DMS53 (cell line): ENCODE results near the gene IFNLR1.
"Not testable (repeated sequence)": the region's sequence is repeated elsewhere in the genome, so short reads cannot be mapped to it uniquely, and the experiment has no call there.

Experiments used
- DNase-seq: peaks from one replicate; lab custom pipeline; 2025; lab: John Stamatoyannopoulos, UW

The IFNLR1 gene

DNA sequence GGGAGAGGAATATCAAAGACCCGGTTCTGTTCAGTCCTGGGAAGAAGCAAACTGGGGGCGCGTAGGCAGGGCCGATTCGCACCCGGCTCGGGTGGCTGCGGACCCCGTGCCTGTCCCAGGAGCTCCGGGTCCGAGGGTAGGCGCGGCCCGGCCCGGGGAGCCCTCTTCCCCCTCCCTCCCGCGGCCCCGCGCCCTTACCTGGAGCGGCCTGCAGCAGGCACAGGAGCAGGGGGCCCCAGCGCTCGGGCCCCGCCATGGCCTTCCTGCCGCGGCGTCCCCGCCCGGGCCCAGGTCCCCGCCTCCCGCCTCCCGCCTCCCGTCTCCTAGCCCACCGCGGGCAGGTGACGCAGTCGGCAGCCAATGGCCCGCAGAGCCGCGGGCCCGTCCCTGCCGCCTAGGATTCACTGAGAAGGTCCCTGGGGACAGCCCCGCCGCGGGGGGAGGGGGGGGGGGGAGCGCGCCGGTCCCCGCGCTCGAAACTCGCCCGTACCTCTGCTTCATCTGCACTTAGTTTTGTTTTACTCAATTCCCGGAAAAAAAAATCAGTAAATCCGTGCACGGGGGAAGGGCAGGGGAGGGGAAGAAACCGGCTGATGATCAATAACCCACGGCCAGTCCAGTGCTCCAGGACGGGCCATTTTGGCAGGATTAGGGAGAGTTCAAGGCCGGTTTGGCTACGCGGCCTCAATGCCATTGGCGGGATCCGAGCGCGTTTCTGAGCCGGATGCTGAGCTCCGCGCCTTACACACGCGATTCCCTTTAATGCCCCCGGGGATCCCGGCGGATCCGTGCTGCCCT, at the start of gene IFNLR1:
TSS of gene IFNLR1 (minus strand) at position 297 of the 798 bp plus-strand sequence. CDS start at position 256, 41 bp downstream.
- peak; percentile 88 for DNase-seq

DNA sequence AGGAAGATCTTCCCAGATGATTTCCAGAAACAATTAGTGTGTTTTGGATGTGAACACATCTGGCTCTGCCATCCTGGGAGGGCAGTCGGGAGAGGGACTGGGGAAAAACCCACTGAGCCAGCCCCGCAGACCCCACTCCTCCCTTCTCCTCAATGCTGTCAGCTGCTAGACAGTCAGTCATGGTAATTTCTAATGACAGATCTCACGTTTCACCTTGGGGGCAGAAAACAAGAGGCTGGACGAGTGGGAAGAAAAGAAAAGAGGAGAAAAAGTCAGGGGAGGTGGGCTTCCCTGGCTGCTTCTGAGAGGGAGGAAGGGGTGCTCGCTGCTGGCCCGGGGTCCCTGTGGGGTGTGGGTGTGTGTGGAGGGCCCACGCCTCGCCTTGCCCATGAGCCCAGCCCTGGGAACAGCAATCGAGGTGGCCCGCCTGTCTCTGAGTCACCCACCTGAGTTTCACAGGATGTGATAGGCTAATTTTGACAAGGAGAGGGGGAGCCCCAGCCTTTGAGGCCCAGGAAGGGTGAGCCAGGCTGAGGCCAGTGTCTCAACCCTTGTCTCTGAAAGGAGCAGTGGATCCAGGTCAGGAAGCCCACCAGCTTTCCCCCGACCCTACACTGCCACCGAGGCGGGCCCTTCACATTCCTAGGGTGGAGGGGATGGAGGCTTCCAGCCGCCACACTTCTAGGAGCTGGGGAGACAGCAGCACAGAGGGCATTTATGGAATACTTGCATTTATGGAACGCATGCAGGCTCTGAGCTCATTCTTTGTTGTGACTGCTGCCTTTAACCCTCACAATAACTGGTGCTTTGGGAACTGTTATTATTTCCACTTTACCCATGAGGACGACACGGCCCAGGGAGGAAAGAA, 49.1 kb upstream of the IFNLR1 start:
- DNase-seq: no peak

DNA sequence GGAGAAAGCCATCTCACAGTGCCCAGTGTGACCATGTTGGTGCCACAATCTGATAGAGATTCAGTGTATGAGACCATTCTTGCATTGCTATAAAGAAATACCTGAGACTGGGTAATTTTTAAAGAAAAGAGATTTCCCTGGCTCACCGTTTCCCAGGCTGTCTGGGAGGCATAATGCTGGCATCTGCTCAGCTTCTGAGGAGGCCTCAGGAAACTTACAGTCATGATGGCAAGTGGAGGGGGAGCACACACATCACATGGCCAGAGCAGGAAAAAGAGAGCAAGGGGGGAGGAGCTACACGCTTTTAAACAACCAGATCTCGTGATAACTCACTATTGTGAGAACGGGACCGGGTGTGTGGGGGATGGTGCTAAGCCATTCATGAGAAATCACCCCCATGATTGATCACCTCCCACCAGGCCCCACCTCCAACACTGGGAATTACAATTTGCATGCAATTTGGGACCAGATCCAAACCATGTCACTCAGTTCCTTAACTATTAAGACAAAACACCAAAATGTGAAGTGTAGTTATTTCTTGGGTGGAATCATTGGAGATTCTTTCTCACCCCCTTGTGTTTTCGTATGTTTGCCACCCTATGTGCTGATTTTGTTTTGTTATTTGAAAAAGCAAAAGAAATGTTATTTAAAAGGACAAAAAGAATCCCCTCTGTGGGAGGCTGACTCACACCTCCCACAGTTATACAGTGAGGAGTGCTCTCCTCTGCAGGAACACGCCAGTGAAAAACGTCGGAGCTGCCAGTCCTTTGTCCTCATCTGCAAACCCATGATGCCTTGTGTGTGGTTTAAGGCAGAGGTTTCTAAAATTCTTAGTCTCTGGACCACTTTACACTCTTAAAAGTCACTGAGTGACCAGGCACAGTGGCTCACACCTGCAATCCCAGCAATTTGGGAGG, 46.9 kb upstream of the IFNLR1 start:
- no peak for DNase-seq

DNA sequence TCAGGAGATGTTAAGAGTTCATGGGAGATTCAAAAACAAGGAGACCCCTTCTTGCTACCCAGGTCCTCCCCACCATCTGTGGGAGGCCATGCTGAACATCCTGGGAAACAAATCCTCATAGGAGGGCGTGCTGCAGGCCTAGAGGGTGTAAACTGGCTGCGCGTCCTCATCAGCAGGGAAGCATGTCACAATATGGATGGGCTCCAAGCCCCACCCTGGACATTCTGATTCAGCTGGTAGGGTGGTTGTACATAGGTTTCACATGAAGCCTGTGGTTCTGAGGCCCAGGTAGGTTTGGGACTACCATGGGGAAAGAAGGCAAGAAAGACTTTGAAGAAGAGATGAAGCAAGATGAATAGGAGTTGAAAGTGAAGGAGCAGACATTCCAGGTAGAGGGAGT, 44.6 kb upstream of the IFNLR1 start:
- DNase-seq: no peak

DNA sequence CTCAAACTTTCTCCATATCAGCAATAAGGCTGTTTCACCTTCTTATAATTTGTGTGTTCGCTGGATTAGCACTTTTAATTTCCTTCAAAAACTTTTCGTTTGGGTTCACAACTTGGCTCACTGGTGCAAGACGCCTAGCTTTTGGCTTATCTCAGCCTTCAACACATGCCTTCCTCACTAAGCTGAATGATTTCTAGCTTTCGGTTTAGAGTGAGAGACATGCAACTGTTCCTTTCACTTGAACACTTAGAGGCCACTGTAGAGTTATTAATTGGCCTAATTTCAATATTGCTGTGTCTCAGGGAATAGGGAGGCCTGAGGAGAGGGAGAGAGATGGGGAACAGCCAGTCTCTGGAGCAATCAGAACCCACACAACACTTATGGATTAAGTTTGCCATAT, 41.2 kb upstream of the IFNLR1 start:
- no peak for DNase-seq

DNA sequence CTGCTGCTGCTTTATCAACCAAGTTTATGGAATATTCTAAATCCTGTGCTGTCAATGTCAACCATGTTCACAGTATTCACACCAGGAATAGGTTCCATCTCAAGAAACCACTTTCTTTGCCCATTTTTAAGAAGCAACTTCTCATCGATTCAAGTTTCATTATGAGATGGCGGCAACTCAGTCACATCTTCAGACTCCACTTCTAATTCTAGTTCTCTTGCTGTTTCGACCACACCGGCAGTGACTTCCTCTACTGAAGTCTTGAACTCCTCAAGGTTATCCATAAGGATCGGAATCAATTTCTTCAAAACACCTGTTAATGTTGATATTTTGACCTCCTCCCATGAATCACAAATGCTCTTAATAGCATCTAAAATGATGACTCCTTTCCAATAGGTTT, 39.7 kb upstream of the IFNLR1 start:
- DNase-seq: no peak

DNA sequence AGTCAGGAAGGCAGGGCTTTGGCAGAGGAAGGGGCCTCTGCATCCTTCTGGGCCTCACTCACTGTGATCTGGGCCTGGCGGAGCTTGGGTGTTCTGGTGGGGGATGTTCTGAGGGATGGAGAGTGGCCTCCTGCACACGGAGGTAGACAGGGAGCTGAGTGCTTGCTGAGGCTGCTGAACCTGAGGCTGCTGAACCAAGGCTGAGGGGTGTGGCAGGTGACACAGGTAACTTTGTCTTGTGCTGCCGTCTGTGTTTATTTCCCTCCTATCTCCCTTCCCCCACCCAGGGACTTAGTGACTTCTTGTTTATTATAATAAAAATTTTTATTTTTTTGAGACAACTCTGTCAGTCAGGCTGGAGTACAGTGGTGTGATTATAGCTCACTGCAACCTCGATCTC, 37.7 kb upstream of the IFNLR1 start:
- DNase-seq: no peak

DNA sequence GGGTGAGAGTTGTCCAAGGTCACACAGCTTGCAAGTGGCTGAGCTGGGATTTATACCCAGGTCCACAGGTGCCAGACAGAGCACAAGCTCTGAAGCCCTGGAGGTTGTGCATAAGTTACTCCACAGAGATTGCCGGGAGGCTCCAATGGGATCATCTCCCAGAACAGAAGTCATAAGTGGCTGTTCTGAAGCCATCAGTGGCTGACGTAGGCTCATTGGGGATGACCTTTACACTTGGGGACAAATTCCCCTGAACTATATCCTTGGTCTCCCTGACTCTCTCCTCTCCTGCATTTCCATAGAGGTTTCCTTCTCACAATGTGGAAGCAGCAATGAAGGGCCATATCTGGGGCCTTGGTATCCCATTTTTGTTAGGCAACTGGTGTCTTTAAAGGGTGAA, 37.0 kb upstream of the IFNLR1 start:
- DNase-seq: no peak

DNA sequence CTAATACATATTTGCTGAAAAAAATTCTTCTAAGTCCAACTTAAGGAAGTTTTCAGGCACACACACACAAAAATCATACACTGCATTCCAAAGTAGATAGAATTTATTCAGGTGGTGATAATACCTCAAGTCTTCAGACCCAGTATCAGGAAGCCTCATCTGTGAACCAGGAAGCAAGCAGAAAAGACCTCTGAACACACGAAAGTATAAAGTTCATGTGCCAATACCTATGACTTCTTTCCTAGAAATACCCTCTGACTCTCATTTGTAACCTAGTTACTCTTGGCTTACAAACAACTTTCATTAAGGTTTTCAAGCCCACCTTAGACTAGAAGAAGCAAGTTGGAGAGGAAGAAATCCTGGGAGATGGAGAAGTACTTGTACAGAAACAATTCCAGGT, 35.7 kb upstream of the IFNLR1 start:
- DNase-seq: no peak

DNA sequence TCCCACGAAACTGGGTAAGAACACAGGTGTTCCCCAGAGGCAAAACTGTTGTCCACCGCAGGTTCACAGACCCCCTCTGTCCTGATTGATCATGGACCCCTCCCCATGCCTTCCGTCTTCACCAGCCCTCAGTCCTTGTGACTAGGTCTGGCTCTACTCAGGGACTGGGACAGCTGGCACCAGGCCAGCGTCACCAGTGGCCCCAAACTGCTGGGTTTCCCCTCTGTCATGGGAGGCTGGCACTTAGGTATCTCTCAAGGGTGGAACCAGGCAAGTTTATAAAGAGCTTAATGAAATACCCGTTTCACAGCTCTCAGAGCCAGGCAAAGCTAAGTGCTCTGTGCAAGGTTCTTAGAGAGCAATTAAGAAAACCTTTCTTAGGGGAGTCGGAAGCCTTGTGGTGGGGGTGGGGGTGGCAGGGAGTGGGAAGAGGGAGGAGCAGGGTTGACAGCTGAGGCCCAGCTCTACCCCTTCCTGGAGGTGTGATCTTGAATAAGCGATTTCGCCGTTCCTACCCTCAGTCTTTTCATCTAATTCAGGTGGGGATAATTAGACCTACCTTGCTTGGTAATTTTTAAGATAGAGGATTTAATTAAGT, 35.0 kb upstream of the IFNLR1 start:
- DNase-seq: peak; percentile 21

DNA sequence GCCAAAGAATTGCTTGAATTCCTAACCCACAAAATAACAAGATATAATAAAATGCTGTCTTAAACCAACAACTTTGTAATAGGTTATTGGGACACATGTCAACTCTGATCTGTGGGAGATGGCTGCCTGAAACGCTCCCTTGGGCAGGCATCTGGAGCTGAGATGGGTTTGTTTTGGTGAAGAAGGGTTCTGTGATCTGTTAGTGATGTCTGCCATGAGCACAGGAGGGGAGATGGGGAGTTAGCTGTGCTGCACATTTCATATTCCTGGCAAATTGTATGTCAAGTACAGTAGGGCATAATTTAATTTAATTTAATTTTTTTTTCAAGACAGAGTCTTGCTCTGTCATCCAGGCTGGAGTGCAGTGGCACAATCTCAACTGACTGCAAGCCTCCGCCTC, 34.2 kb upstream of the IFNLR1 start:
- no peak for DNase-seq

DNA sequence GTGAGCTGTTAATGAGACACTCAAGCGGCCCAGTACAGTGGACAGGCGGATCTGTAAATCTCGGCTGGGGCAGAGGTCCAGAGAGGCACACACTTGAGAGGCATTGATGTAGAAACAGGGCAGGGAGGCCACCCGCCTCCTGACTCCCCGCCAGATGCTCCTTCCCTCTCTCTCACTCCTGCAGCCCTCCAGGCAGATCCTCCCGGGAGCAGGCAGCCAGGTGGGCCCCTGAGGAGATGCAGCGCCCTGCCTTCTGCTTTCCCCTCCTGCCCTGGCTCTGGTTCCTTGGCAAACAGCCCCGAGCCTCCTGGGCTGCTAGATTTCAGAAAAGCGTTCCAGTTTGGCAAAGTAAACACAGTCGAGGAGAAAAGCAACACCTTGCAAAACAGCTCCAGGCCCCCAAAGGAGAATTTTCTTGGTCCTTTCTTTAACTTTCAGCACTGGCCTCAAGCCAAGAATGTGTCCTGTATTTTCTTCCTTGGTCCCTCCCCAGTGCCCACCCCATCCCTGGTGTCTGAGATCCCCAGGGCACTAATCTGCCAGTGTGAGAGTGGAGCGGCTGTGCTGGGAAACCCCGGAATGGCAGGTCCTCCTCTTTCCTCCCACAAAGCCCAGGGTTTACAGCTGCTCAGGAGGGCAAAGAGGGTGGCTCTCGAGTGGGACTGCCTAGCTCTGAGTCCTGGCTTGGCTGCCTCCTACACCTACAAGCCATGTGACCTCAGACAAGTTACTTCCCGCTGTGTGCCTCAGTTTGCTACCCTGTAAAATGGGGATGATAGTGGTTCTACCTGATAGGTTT, 29.4 kb upstream of the IFNLR1 start:
- DNase-seq: peak; percentile 68

DNA sequence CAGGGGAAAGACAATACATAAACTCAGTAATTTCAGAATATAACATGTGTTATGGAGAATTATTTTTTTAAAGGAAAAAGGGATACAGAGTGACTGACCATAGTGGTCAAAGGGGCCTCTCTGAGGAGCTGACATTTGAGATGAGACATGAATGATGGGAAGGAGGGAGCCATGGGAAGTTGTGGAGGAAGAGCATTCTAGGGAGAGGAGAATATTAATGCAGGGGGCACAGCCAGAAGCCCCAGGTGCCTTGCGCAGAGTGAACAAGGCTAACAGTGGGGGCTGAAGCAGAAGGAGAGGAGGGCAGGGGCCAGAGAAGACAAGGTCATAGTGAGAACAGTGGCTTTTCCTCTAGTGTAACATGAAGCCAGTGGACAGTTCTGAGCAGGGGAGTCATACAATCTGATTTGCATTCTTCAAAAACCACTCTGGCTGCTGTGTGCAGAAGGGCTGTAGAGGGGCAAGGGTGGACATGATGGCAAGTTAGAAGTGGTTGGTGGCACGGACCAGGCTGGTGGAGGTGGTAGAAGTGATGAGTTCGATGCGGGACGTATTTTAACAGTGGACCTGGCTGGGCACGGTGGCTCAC, 28.2 kb upstream of the IFNLR1 start:
- peak; percentile 14 for DNase-seq

DNA sequence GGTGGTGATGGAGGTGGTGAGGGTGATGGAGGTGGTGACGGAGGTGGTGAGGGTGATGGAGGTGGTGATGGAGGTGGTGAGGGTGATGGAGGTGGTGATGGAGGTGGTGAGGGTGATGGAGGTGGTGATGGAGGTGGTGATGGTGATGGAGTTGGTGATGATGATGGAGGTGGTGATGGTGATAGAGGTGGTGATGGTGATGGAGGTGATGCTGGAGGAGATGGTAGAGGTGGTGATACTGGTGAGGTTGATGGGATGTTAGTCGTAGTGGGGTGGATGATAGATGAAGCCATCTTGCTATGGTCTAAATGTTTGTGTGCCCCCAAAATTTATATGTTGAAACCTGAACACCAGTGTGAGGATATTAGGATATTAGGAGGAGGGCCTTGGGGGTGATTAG, 25.3 kb upstream of the IFNLR1 start:
- no peak for DNase-seq

DNA sequence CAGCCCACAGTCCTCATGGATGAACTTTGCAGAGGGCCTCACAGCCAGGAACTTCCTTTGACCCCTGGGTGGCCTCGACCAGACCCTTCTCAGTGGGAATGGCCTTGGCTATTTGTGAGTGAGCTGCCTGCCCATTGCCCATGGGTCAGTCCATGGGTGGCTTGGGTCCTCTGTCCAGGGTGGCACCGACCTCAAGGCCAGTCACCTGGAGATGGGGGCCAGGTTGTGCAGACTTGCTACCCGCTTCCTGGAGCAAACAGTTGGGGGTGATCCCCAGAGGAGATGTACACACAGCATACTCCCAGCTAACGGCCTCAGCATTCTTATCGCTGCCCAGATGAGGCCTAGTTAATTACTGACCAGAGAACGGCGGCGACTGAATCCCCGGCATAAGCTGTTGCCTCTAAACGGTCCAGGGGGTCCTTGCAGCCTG, 23.1 kb upstream of the IFNLR1 start:
- DNase-seq: no peak

DNA sequence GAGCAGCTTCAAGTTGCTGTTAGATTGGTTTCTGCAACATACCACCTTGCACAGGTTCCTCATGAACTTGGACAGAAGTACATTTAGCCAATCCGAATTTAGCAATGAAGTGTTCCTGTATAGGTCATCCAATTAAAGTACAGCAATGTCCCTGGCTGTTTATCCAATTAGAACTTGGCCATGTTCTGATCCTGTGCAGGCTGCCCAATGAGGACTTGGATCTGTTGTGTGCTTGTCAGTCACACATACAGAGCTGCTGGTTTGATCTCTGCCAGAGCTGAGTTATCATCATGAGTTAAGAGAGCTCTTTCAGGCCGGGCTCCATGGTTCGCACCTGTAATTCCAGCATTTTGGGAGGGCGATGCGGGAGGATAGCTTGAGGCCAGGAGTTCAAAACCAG, 22.0 kb upstream of the IFNLR1 start:
- no peak for DNase-seq

DNA sequence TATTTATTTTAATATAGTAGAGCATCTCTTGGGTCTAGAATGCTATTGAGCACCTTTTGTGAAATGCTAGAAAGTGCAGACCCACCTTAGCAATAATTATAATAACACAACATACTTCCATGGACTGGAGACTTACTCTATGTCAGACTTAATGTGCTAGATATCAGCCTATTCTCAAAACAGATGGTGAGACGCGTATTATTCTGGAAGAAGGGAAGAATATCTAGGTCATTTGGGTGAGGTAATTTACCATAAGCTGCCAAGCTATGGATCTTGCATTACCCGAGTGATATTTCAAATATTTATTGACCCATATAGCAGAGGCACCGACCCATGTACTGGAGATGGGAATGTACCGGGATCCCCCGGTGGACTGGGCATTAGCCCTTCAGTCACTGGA, 20.6 kb upstream of the IFNLR1 start:
- no peak for DNase-seq

DNA sequence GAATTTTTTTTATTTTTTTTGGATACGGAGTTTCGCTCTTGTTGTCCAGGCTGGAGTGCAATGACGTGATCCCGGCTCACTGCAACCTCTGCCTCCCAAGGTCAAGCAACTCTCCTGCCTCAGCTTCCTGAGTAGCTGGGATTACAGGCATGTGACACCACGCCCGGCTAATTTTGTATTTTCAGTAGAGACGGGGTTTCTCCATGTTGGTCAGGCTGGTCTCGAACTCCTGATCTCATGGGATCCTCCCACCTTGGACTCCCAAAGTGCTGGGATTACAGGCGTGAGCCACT, 20.3 kb upstream of the IFNLR1 start:
- DNase-seq: not testable (repeated sequence)

DNA sequence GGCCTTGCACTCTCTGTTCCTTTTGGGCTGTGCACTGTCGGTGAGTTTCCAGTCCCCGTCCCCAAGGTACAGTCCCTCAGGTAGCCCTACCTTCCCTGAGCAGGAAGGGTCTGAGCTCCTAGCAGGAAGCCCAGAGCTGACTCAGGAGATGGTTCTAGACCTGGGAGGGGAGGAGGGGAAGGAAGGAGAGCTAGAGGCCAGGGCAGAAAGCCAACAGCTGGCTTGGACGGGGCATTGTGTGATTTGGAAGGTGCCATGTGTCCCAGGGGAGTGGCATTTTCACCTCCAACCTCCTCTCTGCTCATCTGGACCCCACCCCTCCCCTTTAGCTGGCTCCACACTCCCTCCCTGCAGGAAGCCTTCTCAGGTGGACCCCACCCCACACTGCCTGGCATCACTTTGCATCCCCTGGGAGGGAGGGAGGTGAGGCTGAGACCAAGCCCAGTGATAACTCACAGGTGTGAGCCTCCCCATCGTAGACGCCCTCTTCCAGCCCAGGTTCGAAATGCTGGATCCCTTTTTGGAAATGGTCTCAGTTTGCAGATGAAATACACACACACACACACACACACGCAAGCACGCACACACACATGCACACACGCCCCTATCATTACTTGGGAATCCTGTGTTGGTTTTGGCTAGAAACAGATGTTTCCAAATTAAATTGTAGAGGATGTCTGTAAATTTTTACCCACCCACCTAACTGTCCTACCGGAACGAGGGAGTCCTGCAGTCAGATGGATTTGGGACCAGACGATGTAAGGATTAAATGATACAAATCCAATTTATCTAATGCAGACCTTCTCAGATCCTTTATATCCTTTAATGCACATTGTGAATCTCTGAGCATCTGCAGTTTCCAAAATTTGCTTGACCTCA, 19.7 kb upstream of the IFNLR1 start:
- no peak for DNase-seq

DNA sequence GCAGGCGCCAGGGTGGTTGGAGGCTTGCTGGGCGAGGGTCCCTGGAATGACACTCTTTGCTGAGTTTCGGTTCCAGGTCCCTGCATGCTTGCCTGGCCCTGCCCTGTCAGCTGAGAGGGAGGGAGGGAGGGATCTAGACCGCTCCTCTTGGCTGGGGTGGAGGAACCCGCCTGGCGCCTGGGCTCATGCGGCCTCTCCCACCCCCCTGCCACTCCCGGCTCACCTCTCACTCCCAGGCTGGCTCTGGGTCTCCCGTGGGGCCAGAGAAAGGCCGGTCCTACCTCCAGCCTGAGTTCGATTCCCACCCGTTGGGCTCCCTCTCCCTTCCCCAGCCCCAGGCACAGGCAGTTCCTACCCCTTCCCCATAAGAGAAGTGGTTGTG, 19.0 kb upstream of the IFNLR1 start:
- DNase-seq: no peak
